ENCODE data around the gene SIRT3.

GRCh38 chr11:211295-211694 is 24.8 kb downstream of the SIRT3 start:
- no peak for TF ChIP-seq CTCF (IDR thresholded peaks at IDR 0.05; ENCODE audit: low read length)
- no peak for TF ChIP-seq EZH2phosphoT487 (IDR thresholded peaks at IDR 0.05; ENCODE audit: low read length)
